SH-SY5Y (cell line): Measurements from ENCODE around the gene GJA1.

Source experiments
- GATA2 ChIP-seq: IDR thresholded peaks from 2 replicates; pipeline ENCODE4 v1.6.1; 2011; ENCODE audit warnings: mild to moderate bottlenecking, low read depth, low read length
- GATA3 ChIP-seq: IDR thresholded peaks from 2 replicates; pipeline ENCODE4 v1.6.1; 2011; ENCODE audit warnings: low read depth, mild to moderate bottlenecking, low read length, moderate library complexity

- no peak for TF ChIP-seq GATA2
- no peak for TF ChIP-seq GATA3
Observed at GRCh38 chr6:121443971-121444541, 8.6 kb downstream of the GJA1 start.
